DMS53 treated with DMSO at 0.1 percent for 48 hours (cell line): ENCODE measurements around the gene MRPL48.
"Not testable (repeated sequence)": the region's sequence is repeated elsewhere in the genome, so short reads cannot be mapped to it uniquely, and the experiment has no call there.

ENCODE experiments used
- DNase-seq: peaks from one replicate; lab custom pipeline; 2025; ENCODE audit not compliant: unreplicated experiment; lab: John Stamatoyannopoulos, UW

Gene MRPL48

GRCh38 chr11:73787643-73788558 is at the start of gene MRPL48:
Gene MRPL48 (plus strand): TSS chr11:73787874. CDS start chr11:73787972, 98 bp downstream.
- DNase-seq = peak; percentile 99

- DNase-seq = no peak
Measured at GRCh38 chr11:73743045-73743444, 44.6 kb upstream of the MRPL48 start.

GRCh38 chr11:73746701-73747100 is 41.0 kb upstream of the MRPL48 start:
- DNase-seq = no peak

DNA sequence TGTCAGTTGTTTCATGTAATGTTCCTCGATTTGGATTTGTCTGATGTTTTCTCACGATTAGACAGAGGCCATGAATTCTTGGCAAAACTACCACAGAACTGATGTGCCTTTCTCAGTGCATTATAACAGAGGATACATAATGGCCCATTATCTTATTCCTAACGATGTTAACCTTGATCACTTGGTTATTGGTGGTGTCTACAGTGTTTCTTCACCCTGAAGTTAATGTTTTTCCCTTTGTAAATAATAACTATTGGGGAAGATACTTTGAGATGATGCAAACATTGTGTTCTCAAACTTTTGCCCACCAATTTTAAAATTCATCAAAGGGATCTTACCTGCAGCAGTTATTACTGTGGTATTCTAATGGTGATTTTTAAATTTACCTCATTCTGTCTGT is 39.9 kb upstream of the MRPL48 start:
- no peak for DNase-seq

GRCh38 chr11:73748300-73748699 is 39.4 kb upstream of the MRPL48 start:
- no peak for DNase-seq

GRCh38 chr11:73749118-73749517 is 38.6 kb upstream of the MRPL48 start:
- DNase-seq = no peak

- no peak for DNase-seq
Measured at GRCh38 chr11:73750228-73750627, 37.4 kb upstream of the MRPL48 start.

DNA sequence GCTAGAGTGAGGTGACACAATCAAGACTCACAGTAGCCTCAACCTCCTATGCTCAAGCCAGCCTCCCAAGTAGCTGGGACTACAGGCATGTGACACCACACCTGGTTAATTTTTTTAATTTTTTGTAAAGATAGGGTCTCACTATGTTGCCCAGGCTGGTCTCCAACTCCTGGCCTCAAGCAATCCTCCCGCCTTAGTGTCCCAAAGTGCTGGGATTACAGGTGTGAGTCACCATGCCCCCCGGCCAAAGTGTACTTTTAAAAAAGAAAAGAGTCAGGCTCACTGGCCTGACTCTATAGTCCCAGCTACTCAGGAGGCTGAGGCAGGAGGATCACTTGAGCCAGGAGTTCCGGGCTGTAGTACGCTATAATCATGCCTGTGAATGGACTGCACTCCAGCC is 36.8 kb upstream of the MRPL48 start:
- DNase-seq = not testable (repeated sequence)

GRCh38 chr11:73752216-73752867 is 35.3 kb upstream of the MRPL48 start:
- DNase-seq = no peak

- no peak for DNase-seq
Measured at GRCh38 chr11:73752903-73753302, 34.8 kb upstream of the MRPL48 start.

DNA sequence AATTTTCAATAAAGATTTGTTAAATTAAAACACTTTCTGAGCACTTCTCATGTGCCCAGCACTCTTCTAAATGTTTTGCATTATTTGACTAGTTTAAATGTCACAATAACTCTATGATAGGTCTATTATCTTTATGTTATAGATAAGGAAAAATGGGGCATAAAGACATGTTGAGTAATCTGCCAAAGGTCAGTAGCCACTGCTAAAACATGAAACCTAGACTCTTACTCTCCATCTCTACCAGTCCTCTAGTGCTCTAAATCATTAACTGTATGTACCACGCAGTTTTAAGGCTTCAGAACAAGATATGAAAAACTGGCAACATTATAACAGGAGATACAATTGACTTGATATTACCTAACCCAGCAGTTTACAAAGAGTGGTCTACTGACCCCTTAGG is 33.7 kb upstream of the MRPL48 start:
- DNase-seq = no peak

- DNase-seq = no peak
Measured at GRCh38 chr11:73755670-73756069, 32.0 kb upstream of the MRPL48 start.

DNA sequence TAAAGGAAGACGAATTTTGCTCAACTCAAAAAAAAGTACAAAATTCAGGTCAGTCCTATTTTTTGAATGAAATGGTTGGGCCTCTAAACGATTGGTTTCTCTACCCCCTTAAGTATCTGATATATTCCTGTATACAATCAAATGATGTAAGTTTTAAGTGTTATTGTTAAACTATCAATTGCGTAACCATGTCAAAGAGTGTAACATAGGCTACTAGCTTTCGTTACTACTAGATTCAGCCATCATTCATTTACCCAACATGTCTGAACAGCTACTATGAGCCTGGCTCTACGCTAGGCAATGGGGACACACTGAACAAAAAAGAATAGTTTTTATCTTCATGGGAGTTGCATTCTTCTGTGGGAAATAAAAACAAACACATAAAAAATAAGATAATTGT is 30.1 kb upstream of the MRPL48 start:
- no peak for DNase-seq

DNA sequence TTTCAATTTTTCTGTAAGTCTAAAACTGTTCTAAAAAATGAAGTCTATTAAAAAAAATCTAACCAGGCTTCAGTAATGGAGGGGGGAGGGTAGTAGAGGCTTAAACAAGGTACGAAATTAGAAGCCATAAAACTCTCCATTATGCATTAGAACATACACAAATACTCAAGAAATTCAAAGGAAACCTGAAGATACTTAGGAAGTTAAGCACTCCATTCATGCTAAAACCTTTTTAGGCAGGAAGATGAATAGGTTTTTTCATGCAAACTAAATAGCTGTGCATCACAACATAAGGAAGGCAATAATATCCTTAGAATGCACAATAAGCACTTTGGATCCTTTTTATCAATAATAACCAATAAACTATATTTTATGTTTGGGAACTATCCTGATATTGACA is 29.2 kb upstream of the MRPL48 start:
- no peak for DNase-seq

- no peak for DNase-seq
Measured at GRCh38 chr11:73759610-73760134, 28.0 kb upstream of the MRPL48 start.

DNA sequence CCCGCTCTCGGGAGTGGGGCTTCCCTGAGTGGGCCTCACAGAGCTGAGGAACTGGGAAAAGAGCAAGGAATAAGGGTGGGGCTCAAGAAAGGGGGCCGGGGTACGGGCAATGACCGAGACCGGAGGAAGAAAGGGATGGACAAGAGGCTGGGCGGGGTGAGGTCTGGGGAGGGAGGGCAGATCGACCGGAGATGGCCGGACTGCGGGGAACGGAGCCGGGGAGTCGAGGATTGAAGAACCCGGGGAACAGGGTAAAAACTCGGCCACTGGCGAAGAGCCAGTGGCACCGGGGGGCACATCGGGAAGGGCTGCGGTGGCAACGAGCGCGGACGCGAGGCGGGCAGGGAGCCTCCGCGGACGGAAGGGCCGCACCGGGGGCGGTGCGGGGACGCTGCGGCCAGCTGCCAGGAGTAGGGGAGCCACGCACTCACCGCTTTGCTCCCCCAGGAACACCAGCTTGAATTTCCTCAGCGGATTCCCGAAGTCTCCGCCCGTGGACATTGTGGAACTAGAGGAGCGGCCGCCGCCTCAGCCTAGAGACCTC is 27.5 kb upstream of the MRPL48 start:
- no peak for DNase-seq

GRCh38 chr11:73760679-73761402 is 26.8 kb upstream of the MRPL48 start, which contains the start of gene RAB6A:
Gene RAB6A (minus strand): TSS chr11:73761074. CDS start chr11:73760635, 439 bp downstream.
- peak; percentile 100 for DNase-seq

GRCh38 chr11:73761403-73761945 is 26.2 kb upstream of the MRPL48 start:
- DNase-seq = no peak

DNA sequence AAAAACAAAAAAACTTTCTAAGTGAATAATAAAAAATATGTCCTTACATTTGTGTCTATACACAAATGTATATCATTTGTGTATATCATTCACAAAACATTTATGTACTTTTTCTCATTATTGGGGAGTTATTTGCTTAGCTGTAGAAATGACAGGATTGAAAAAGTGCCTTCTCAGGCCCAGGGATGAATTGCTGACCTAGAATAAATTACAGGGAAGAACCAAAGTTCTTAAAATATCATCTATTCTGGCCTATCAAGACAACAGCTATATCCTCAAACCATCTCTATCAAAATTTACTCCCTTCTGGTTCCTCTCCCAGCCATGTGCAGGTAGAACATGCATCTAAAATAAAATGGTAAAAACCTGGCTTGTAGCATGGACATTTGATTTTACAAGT is 24.9 kb upstream of the MRPL48 start:
- DNase-seq = no peak

DNA sequence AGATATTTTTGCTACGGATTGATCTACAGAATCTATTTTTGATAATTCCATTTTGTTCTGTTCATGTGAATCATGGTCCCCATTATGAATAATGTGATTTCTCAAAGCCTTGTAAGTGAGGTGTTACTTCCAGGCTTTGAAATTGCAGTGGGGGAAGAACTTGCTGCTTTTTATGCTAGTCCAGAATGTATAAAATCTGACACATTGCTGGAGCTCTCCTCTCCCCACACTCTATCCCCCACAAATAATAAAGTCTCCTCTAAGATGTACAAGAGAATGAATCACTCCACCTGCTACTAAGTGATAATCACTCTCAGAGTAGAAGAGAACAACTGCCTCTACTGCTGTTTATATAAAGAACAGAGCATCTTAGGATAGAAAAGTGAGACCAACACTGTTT is 20.9 kb upstream of the MRPL48 start:
- DNase-seq = no peak

- DNase-seq = not testable (repeated sequence)
Measured at GRCh38 chr11:73770811-73771210, 16.9 kb upstream of the MRPL48 start.
